Neural cell (in vitro differentiated cells): ENCODE measurements around the gene IL4I1.

Source experiments
- EP300 ChIP-seq: fragments of 450-650 bp; conservative IDR thresholded peaks from 2 replicates; pipeline ENCODE4 v1.6.1; 2014; ENCODE audit warnings: antibody characterized with exemption, mild to moderate bottlenecking, moderate library complexity; ENCODE audit not compliant: poor library complexity, severe bottlenecking
- EZH2 ChIP-seq: fragments of 200-600, 300-800 bp; shearing (Covaris generic), sonication (generic); IDR thresholded peaks from 2 replicates; pipeline ENCODE4 v1.6.1; 2014; ENCODE audit warnings: antibody characterized with exemption, low read length, borderline replicate concordance, mild to moderate bottlenecking; ENCODE audit not compliant: insufficient read depth, poor library complexity, severe bottlenecking
- RAD21 ChIP-seq: fragments of 450-650 bp; conservative IDR thresholded peaks from 2 replicates; pipeline ENCODE4 v1.6.1; 2014; ENCODE audit warnings: antibody characterized with exemption, mild to moderate bottlenecking, moderate library complexity
- TAF1 ChIP-seq: IDR thresholded peaks from 2 replicates; pipeline ENCODE4 v1.6.1; 2012; ENCODE audit warnings: low read depth
- TF ChIP-seq, protein P1 (sequence below): fragments of 450-650 bp; IDR thresholded peaks from 2 replicates; pipeline ENCODE4 v1.5.1; 2014; ENCODE audit warnings: antibody characterized with exemption, mild to moderate bottlenecking, moderate library complexity; ENCODE audit not compliant: poor library complexity, severe bottlenecking

DNA sequence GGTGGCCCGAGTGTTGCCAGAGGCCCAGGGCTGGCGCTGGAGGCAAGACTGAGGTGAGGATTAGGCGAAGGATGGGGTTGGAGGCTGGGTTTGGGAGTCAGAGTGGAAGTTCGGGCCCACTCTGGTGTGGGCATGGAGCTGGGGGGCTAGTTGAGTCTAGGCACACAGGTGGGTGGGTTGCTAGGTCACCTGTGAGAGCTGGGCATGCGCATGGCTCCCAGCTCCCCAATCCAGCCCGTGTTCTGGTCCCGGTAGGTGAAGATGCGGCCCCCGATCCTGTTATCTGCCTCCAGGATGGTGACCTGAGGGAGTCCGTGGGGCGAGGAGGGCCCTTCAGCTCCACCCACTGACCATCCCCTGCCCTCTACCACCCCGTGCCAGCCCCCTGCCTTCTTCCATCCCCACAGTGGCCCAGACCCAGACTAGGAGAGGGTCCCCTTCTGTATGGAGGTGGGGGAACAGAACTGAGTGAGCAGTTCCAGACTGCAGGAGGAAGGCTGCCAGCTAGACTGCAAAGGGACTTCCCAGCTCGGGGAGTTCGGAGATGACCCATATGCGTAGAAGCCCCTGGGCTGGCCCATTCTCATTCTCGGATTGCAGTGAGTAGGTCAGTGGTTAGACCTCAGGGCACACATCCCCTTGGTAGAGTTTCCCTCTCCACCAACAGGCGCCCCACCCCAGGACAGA is 1.7 kb downstream of the IL4I1 start:
- TF ChIP-seq EZH2 = no peak
- TF ChIP-seq, protein P1, sequence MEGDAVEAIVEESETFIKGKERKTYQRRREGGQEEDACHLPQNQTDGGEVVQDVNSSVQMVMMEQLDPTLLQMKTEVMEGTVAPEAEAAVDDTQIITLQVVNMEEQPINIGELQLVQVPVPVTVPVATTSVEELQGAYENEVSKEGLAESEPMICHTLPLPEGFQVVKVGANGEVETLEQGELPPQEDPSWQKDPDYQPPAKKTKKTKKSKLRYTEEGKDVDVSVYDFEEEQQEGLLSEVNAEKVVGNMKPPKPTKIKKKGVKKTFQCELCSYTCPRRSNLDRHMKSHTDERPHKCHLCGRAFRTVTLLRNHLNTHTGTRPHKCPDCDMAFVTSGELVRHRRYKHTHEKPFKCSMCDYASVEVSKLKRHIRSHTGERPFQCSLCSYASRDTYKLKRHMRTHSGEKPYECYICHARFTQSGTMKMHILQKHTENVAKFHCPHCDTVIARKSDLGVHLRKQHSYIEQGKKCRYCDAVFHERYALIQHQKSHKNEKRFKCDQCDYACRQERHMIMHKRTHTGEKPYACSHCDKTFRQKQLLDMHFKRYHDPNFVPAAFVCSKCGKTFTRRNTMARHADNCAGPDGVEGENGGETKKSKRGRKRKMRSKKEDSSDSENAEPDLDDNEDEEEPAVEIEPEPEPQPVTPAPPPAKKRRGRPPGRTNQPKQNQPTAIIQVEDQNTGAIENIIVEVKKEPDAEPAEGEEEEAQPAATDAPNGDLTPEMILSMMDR = no peak
- TF ChIP-seq RAD21 = no peak
- TF ChIP-seq EP300 = no peak
- TF ChIP-seq TAF1 = no peak
